ENCODE data around the gene MYH6. TPM values are rescaled to one million over a fixed set of nuclear protein-coding genes. Genes with fewer than 3 reads are reported as not detected.

MYH6 gene
- total RNA-seq, 1 donor from 2014 or later: not detected

DNA sequence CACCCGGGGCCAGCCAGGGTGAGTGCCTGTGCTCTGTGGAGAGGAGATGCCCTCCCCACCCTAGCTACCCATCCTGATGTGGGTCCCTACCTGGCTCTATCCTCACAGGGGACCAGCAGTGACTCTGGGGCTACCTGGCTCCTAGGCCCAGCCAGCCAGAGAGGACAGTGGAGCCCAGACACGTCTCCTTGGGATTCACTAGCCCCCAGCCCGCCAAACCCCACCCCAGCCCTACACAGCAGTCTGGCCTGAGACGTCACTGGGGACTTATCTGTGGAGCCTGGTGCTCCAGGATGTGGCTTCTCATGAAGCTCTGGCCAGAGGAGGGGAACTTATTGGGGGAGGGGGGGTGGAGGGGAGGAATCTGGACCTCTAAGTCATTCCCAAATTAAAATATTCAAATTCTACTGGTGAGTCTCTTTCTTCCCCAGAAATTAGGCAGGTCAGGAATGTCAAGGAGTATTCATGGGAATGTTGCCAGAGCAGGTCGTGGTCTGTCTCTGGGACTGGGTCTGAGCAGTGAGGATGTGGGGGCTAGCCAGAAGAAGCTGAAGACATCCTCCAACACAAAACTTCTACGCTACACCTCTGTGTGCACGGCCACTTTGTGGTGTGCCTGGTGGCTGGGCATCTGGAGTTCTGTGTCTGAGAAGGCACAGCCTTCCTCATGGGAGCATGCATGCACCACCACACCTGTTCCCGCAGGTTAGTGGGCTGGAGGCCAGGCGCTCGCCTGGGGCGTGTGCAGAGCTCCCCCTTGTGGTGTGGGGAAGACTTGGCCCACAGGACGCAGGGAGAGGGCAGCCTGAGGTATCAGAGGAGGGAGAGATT, 28.5 kb downstream of the MYH6 start:
- Histone ChIP-seq H3K4me1 (no peaks in the 10 kb centered on the region), H3K27me3 (no peaks in the 10 kb centered on the region), H3K4me3 (no peak overlapping the region), H3K9me3 (no peaks in the 10 kb centered on the region), H3K36me3 (no peaks in the 10 kb centered on the region), H3K27ac (no peak overlapping the region)
- intact Hi-C loops (cut with DNase I): no loop called here
- no peak for DNase-seq (ENCODE audit: extremely low spot score in 2 of 2)
- TF ChIP-seq POLR2AphosphoS5 (IDR thresholded peaks at IDR 0.05; ENCODE audit: insufficient read depth in 1 of 2, low read depth in 1 of 2): peak; percentile 33 to 54
- TF ChIP-seq, protein P1, sequence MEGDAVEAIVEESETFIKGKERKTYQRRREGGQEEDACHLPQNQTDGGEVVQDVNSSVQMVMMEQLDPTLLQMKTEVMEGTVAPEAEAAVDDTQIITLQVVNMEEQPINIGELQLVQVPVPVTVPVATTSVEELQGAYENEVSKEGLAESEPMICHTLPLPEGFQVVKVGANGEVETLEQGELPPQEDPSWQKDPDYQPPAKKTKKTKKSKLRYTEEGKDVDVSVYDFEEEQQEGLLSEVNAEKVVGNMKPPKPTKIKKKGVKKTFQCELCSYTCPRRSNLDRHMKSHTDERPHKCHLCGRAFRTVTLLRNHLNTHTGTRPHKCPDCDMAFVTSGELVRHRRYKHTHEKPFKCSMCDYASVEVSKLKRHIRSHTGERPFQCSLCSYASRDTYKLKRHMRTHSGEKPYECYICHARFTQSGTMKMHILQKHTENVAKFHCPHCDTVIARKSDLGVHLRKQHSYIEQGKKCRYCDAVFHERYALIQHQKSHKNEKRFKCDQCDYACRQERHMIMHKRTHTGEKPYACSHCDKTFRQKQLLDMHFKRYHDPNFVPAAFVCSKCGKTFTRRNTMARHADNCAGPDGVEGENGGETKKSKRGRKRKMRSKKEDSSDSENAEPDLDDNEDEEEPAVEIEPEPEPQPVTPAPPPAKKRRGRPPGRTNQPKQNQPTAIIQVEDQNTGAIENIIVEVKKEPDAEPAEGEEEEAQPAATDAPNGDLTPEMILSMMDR (IDR thresholded peaks at IDR 0.05): peak; percentile 74 to 88 (median 83)
- no peak for TF ChIP-seq POLR2A (IDR thresholded peaks at IDR 0.05)

DNA sequence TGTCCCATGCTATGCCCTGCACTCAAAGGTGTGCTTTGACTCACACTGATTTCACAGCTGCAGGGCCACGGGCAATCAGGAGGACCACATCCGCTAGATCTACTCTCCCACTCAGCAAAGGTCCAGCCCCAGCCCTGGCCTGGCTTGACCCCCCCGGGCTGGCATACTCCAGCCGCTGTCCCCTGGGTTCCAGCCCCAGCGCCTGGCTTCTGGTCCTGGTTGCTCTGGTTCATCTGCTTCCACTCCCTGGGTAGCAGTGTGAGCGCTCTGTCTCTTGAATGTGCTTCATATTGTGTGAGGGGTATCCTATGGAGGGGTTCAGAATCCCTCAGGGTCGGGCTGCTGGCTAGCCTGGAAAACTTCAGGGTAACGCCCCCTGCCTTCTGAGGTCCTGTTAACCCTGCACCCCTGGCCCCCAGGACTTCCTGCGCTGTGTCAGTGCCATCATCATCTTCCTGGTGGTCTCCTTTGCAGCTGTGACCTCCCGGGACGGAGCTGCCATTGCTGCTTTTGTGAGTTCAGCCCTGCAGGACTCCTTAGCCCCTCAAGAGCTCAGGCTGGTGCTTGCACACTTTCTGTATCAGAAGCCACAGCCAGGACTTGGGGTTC, 29.4 kb downstream of the MYH6 start:
- intact Hi-C loops (cut with DNase I): no loop called here
- Histone ChIP-seq H3K27ac (no peak overlapping the region), H3K4me3 (no peak overlapping the region), H3K36me3 (no peaks in the 10 kb centered on the region), H3K27me3 (no peaks in the 10 kb centered on the region), H3K9me3 (no peaks in the 10 kb centered on the region), H3K4me1 (no peaks in the 10 kb centered on the region)
- no peak for DNase-seq (ENCODE audit: extremely low spot score in 2 of 2)
- TF ChIP-seq, protein P1 (IDR thresholded peaks at IDR 0.05): no peak
- no peak for TF ChIP-seq POLR2AphosphoS5 (IDR thresholded peaks at IDR 0.05; ENCODE audit: insufficient read depth in 1 of 2, low read depth in 1 of 2)
- TF ChIP-seq POLR2A (IDR thresholded peaks at IDR 0.05): no peak

DNA sequence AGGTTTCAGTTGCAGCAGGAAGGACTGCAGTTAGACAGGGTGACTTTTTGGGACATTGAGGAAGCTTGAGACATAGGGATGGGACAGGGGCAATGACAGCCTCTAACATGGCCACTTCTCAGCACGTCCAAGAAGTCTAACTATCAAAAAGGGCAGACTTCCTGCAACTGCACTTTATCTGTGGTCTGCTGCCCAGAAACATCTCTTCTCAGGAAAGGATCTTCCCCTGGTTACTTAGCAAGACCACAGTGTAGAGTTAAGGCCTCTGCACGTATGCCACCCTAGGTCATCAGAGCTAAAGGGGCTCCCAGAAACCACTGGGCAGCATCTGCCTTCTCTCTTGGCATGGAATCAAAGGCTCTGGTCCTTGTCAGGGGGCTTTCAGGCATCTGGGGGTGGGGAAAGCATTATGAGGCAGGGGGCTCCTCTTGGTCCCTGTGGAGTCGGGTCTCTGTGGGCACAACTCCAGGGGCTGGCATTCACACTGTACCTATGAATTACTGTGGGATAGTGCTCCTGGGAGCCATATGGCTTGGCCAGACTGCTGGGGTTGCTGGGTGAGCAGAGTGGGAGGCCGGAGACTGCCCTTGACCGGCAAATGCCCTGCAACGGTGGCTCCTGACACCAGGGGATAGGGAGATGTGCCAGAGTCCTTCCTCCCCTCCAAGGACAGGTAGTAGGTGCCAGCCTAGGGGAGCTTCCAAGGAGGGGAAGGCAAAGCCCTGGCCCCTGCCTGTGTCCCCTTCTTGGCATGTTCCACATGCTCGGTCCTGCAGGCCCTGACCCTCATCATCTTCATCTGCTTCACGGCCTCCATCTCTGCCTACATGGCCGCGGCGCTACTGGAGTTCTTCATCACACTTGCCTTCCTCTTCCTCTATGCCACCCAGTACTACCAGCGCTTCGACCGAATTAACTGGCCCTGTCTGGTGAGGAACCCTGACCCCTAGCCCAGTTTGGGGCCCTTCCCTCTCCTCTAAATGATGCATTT, 30.2 kb downstream of the MYH6 start:
- intact Hi-C loops (cut with DNase I): no loop called here
- no peak for DNase-seq (ENCODE audit: extremely low spot score in 2 of 2)
- H3K4me3 ChIP-seq: no peak overlapping the region
- TF ChIP-seq POLR2AphosphoS5 (IDR thresholded peaks at IDR 0.05; ENCODE audit: insufficient read depth in 1 of 2, low read depth in 1 of 2): no peak
- TF ChIP-seq, protein P1 (IDR thresholded peaks at IDR 0.05): no peak
- no peaks in the 10 kb centered on the region for H3K36me3 ChIP-seq
- H3K4me1 ChIP-seq: no peaks in the 10 kb centered on the region
- no peaks in the 10 kb centered on the region for H3K27me3 ChIP-seq
- H3K27ac ChIP-seq: no peak overlapping the region
- no peaks in the 10 kb centered on the region for H3K9me3 ChIP-seq

DNA sequence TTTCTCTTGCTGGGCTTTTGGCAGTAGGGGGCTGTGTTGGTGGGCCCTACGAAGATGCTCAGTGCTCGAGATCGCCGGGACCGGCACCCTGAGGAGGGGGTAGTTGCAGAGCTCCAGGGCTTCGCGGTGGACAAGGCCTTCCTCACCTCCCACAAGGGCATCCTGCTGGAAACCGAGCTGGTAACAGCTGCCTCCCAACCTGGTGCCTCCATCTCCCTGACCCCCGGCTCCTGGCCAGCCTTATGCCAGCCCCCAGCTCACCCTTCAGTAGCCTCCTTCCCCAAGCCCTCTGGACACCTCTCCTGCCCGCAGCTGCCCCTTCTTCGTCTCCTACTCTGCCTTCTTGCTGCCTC, 30.9 kb downstream of the MYH6 start:
- no peak for DNase-seq (ENCODE audit: extremely low spot score in 2 of 2)
- Histone ChIP-seq H3K9me3 (no peaks in the 10 kb centered on the region), H3K4me1 (no peaks in the 10 kb centered on the region), H3K27me3 (no peaks in the 10 kb centered on the region), H3K36me3 (no peaks in the 10 kb centered on the region), H3K4me3 (peak overlapping the region in 1 of 2 donors; percentile 8), H3K27ac (no peak overlapping the region)
- intact Hi-C loops (cut with DNase I): no loop called here
- TF ChIP-seq POLR2A (IDR thresholded peaks at IDR 0.05) (no peak), POLR2AphosphoS5 (IDR thresholded peaks at IDR 0.05; ENCODE audit: insufficient read depth in 1 of 2, low read depth in 1 of 2) (no peak)
- TF ChIP-seq, protein P1 (IDR thresholded peaks at IDR 0.05): no peak
